Urinary bladder (tissue), 4 donors: ENCODE data around the gene KREMEN1. TPM values are rescaled to one million over a fixed set of nuclear protein-coding genes. Genes with fewer than 3 reads are reported as not detected.
A peak's percentile ranks its signal among the peaks of the same experiment; 100 is the strongest.
"Not testable (repeated sequence)": the region's sequence is repeated elsewhere in the genome, so short reads cannot be mapped to it uniquely, and the experiment has no call there.

Source experiments
- DNase-seq: peaks from one replicate; pipeline ENCODE4 v3.0.0-alpha.2; 2015; ENCODE audit errors: extremely low spot score
- H3K27ac ChIP-seq: one replicate; pipeline ENCODE4 v1.5.1; 2013; ENCODE audit warnings: low read depth, mild to moderate bottlenecking, moderate library complexity
- H3K36me3 ChIP-seq: one replicate; pipeline ENCODE4 v1.6.1; 2013; ENCODE audit warnings: mild to moderate bottlenecking, moderate library complexity; ENCODE audit not compliant: insufficient read depth
- H3K4me1 ChIP-seq: one replicate; pipeline ENCODE4 v1.6.1; 2013; ENCODE audit warnings: mild to moderate bottlenecking, moderate library complexity; ENCODE audit not compliant: insufficient read depth
- H3K4me3 ChIP-seq: one replicate; pipeline ENCODE4 v1.5.1; 2013; ENCODE audit warnings: low read depth, low read length
- WGBS: extraction: QIAGEN DNeasy Blood & Tissue Kit; methylation state at CpG from one replicate; pipeline ENCODE4 v1.1.7; 2013; 5-methylcytosine and 5-hydroxymethylcytosine counted together
- polyA plus RNA-seq: library from polyadenylated mRNA; stranded (reverse); fragments of 200-250 nt; gene quantifications from one replicate; pipeline ENCODE4 v1.2.3, GENCODE V29; 2013
- total RNA-seq: library from RNA; depleted of rRNA; stranded (reverse); fragments of >200 nt; gene quantifications from one replicate; pipeline ENCODE4 v1.2.3, GENCODE V29; 2014
- donor health status: healthy with polysubstance abuse.
- donor health status: healthy.

Gene KREMEN1
- total and polyA plus RNA-seq, 2 donors, result 10.1 to 16.7 TPM

- Histone ChIP-seq H3K36me3 (no peaks in the 10 kb centered on the region), H3K4me1 (no peaks in the 10 kb centered on the region)
- WGBS, result 74% methylated on average over 4 of the region's 4 CpGs
These were observed 41.6 kb downstream of the KREMEN1 start for GRCh38 chr22:29114392-29114791.

GRCh38 chr22:29115682-29116288 lies 43.0 kb downstream of the KREMEN1 start:
- H3K27ac ChIP-seq, result no peak overlapping the region
- WGBS, result 78% methylated on average over 2 of the region's 2 CpGs
- no peaks in the 10 kb centered on the region for H3K36me3 ChIP-seq
- no peaks in the 10 kb centered on the region for H3K4me1 ChIP-seq
- H3K4me3 ChIP-seq, result no peak overlapping the region
- no peak for DNase-seq

More at GRCh38 chr22:29114392-29114791, 41.6 kb downstream of the KREMEN1 start:
- DNase-seq, result no peak
- Histone ChIP-seq H3K27ac (no peak overlapping the region), H3K4me3 (no peak overlapping the region)

GRCh38 chr22:29116397-29117123 lies 43.7 kb downstream of the KREMEN1 start:
- H3K4me1 ChIP-seq, result no peaks in the 10 kb centered on the region
- no peaks in the 10 kb centered on the region for H3K36me3 ChIP-seq
- no peak overlapping the region for H3K4me3 ChIP-seq
- H3K27ac ChIP-seq, result no peak overlapping the region
- 70% methylated on average over 3 of the region's 3 CpGs for WGBS
- DNase-seq, result peak; percentile 3

- Histone ChIP-seq H3K36me3 (no peaks in the 10 kb centered on the region), H3K27ac (no peak overlapping the region), H3K4me3 (no peak overlapping the region), H3K4me1 (no peaks in the 10 kb centered on the region)
- WGBS, result 97% methylated on average over 6 of the region's 6 CpGs
- DNase-seq, result no peak
These were observed 45.1 kb downstream of the KREMEN1 start for GRCh38 chr22:29117799-29118477.

GRCh38 chr22:29120098-29120912 lies 47.5 kb downstream of the KREMEN1 start:
- not testable (repeated sequence) for H3K4me1 ChIP-seq, DNase-seq, H3K4me3 ChIP-seq, H3K36me3 ChIP-seq, H3K27ac ChIP-seq
- 95% methylated on average over 6 of the region's 7 CpGs for WGBS

GRCh38 chr22:29121124-29121523 lies 48.3 kb downstream of the KREMEN1 start:
- Histone ChIP-seq H3K27ac (no peak overlapping the region), H3K4me3 (no peak overlapping the region), H3K36me3 (no peaks in the 10 kb centered on the region), H3K4me1 (no peaks in the 10 kb centered on the region)
- no peak for DNase-seq
- 86% methylated on average over 5 of the region's 5 CpGs for WGBS

GRCh38 chr22:29122041-29122440 lies 49.2 kb downstream of the KREMEN1 start:
- H3K27ac ChIP-seq, result no peak overlapping the region
- no peaks in the 10 kb centered on the region for H3K36me3 ChIP-seq
- DNase-seq, result no peak
- no peaks in the 10 kb centered on the region for H3K4me1 ChIP-seq
- no peak overlapping the region for H3K4me3 ChIP-seq

GRCh38 chr22:29124777-29125442 lies 52.1 kb downstream of the KREMEN1 start:
- 63% methylated on average over 10 of the region's 10 CpGs for WGBS
- H3K27ac ChIP-seq, result no peak overlapping the region
- no peaks in the 10 kb centered on the region for H3K4me1 ChIP-seq
- H3K4me3 ChIP-seq, result no peak overlapping the region
- DNase-seq, result no peak
- no peaks in the 10 kb centered on the region for H3K36me3 ChIP-seq

GRCh38 chr22:29125443-29125778 lies 52.6 kb downstream of the KREMEN1 start:
- Histone ChIP-seq H3K36me3 (no peaks in the 10 kb centered on the region), H3K27ac (no peak overlapping the region), H3K4me3 (no peak overlapping the region), H3K4me1 (no peaks in the 10 kb centered on the region)
- no peak for DNase-seq
- WGBS, result 53% methylated on average over 2 of the region's 2 CpGs

GRCh38 chr22:29125844-29126243 lies 53.0 kb downstream of the KREMEN1 start:
- no peaks in the 10 kb centered on the region for H3K36me3 ChIP-seq
- H3K27ac ChIP-seq, result no peak overlapping the region
- no peak overlapping the region for H3K4me3 ChIP-seq
- no peaks in the 10 kb centered on the region for H3K4me1 ChIP-seq
- 94% methylated on average over 5 of the region's 5 CpGs for WGBS
- no peak for DNase-seq

- WGBS, result 82% methylated on average over 2 of the region's 2 CpGs
- no peaks in the 10 kb centered on the region for H3K36me3 ChIP-seq
- no peak for DNase-seq
- no peaks in the 10 kb centered on the region for H3K4me1 ChIP-seq
- H3K4me3 ChIP-seq, result no peak overlapping the region
- H3K27ac ChIP-seq, result no peak overlapping the region
These were observed 54.0 kb downstream of the KREMEN1 start for GRCh38 chr22:29126670-29127395.

GRCh38 chr22:29128891-29129807 lies 56.3 kb downstream of the KREMEN1 start:
- Histone ChIP-seq H3K4me1 (no peaks in the 10 kb centered on the region), H3K4me3 (no peak overlapping the region), H3K36me3 (no peaks in the 10 kb centered on the region), H3K27ac (no peak overlapping the region)
- DNase-seq, result no peak
- WGBS, result 74% methylated on average over 13 of the region's 13 CpGs
